ENCODE measurements around the gene SMYD5.

Gene SMYD5

DNA sequence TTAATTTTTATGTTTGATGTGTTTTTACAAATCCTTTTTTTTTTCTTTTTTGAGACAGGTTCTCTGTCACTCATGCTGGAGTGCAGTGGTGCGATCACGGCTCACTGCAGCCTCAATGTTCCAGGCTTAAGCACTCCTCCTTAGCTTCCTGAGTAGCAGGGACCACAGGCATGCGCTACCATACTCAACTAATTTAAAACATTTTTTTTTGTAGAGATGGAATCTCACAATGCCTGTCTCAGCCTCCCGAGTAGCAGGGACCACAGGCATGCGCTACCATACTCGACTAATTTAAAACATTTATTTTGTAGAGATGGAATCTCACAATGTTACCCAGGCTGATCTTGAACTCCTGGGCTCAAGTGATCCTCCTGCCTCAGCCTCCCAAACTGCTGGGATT is 8.4 kb upstream of the SMYD5 start:
- no peak for DNase-seq (ENCODE audit: low read depth in 2 of 2)

DNA sequence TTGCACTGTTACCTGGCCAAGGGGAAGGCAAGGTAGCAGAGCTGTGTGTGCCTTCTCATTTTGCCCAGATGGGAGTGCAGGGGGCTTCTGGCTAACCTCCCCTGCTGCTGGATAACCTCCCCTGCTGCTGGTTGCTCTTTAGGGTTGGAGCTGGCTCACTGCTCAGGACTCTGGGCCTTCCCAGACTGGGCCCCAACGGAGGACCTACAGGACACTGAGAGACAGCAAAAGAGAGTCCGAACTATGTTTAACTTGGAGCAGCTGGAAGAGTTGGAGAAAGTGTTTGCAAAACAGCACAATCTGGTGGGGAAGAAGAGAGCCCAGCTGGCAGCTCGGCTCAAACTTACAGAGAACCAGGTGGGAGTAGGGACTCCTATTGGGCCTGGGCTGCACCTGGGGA is 5.8 kb upstream of the SMYD5 start:
- no peak for DNase-seq (ENCODE audit: low read depth in 2 of 2)

DNA sequence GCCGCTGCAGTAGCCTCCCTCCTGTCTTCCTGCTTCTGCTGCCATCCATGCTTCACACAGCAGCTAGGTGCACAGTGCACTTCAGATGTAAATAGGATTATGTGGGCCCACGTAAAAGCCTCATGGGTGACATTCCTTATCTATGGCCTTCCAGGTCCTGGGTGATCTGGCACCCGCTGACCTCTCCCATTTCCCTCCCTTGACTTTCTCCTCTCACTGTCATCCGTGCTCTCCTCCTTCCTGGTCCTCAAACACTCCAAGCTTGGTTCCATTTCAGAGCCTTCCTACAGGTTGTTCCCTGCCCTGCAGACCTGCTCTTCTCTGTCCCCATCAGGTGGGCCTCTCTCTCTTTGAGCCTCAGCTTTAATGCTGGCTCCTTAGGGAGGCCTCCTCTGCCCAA is 4.0 kb upstream of the SMYD5 start:
- no peak for DNase-seq (ENCODE audit: low read depth in 2 of 2)

DNA sequence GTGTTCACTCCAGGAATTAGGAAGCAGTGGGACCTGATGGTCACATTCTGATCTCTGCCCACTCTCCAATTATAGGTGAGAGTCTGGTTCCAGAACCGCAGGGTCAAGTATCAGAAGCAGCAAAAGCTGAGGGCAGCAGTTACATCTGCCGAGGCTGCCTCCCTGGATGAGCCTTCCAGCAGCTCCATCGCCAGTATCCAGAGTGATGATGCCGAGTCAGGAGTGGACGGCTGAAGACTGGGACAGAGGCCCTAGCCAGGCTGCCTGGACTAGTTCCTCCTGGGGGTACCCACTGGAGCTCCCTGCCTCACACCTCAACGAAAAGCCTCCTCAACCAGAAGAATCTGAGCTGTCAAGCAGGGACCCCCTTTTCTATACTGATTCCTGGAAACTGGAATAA is 3.3 kb upstream of the SMYD5 start:
- DNase-seq (ENCODE audit: low read depth in 2 of 2), result no peak

DNA sequence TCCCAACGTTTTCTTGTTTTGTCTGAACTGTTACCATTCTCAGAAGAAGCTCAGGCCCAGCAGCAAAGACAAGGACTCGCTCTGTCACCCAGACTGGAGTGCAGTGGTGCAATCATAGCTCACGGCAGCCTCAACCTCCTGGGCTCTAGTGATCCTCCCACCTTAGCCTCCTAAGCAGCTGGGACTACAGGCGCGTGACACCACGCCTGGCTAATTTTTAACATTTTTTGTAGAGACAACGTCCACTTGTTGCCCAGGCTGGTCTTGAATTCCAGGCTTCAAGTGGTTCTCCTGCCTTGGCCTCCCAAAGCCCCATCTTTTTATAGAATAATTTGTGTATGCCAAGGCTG is 2.0 kb upstream of the SMYD5 start:
- DNase-seq (ENCODE audit: low read depth in 2 of 2), result no peak

DNA sequence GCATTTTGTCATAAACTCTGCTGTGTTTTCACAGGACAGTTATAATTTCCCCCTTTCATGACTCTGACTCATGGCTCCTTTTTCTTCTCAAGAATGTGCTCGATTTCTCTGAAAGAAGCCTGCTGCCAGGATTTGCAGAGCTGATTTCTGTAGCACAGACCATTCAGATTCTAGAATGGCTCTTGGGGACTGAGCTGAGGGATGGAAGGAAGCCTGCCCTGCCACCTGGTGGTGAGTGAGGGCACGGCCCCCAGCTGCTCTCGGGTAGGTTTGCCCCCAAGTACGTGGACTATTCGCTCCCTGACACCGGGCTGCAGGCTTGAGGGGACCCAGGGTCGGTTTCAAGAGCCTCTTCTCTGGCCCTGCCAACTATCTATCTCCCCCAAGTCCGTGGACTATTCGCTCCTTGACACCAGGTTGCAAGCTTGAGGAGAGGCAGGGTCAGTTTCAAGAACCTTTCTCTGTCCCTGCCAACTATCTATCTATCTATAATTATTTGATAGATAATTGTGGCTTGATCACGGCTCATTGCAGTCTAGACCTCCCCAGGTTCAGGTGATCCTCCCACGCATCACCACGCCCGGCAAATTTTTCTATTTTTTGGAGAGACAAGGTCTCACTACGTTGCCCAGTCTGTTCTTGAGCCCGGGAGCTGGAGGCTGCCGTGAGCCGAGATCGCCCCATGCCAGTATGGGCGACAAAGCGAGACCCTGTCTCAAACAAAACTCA is 1.4 kb upstream of the SMYD5 start:
- peak; percentile 47 to 67 for DNase-seq (ENCODE audit: low read depth in 2 of 2)

DNA sequence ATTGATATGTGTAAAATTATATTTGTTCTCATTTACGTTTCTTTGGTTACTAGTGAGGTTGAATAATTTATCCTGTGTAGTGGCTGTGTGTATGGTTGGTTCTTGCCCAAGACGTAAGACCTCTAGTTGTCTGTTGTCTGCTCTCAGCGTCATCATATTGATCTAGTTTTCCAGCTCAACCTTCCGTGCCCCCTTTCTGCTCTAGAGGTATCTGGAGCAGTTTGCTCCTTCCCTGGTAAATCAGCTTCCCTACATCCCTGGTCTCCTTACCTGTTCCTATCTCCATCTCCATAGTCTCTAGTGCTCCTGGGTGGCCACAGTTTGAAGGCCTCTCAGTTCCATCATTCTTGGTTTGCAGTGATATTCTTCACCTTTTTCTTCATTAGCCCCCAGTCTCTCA is 1.2 kb downstream of the SMYD5 start:
- DNase-seq (ENCODE audit: low read depth in 2 of 2), result no peak

DNA sequence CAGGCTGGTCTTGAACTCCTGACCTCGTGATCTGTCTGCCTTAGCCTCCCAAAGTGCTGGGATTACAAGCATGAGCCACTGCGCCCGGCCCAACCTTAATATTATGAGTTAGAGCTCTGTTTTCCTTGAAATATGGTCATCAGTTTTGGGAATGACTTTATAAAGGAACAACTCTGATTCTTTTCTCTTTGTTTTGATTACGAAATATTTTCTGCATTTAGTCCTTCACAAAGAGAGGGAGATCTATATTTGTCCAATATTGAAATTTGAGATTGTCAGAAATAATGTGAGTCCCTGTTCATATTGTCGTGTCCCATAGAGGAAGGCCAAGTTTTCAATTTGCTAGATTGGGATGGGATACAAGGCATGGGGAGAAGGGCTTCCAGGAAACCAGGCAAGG is 3.1 kb downstream of the SMYD5 start:
- no peak for DNase-seq (ENCODE audit: low read depth in 2 of 2)

DNA sequence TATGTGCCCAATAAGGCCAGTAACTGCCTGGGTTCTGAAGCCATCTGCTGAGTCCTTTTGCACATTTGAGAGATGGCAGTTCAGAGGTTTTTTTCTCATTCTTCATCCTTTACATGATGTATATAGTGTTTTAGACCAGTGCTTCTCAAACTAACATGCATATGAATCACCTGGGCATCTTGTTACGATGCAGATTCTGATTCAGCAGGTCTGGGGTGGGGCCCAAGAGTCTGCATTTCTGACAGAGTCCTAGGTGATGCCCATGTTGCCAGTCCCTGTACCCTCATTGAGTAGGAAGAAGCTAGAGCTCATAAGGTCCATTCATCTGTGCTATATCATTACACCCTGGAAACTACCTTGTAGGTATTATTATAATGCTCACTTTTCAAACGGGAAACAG is 3.8 kb downstream of the SMYD5 start:
- no peak for DNase-seq (ENCODE audit: low read depth in 2 of 2)

DNA sequence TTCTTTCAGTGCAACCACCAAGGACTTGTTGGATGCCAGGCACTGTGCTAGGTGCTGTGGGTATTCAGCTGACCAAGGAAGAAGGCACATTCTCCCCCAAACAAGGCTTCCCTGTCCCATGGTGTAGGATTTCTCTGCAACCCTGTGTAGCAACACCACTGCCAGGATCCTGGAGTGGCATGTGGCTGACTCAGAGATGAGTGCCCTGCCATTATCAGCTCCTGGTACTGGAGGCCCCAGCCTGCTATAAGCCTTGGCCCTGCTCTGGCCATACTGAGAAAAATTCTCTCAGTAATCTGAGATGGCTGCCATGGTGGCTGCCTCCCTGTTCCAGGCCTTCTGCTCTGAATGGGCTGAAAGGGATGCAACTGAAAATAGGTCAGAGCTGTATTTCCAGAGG is 4.3 kb downstream of the SMYD5 start:
- DNase-seq (ENCODE audit: low read depth in 2 of 2), result no peak

DNA sequence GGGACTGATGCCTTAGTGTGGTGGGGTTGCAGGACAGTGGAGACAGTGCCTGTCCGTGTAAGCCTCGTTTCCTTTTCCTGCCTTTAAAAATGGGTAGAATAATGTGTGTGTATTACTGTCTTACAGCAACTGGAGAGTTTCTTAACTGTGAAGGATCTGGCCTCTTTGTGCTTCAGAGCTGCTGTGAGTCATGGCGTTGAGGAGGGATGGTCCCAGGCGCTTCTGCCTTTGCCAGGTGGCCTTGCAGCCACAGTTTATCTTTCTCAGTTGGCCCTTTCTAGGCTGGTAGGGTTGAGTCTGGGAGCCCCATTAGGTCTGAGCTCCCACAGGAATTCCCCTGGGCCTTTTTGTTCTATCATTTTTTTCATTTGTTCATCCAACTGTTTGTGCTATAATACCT is 9.8 kb downstream of the SMYD5 start:
- no peak for DNase-seq (ENCODE audit: low read depth in 2 of 2)

DNA sequence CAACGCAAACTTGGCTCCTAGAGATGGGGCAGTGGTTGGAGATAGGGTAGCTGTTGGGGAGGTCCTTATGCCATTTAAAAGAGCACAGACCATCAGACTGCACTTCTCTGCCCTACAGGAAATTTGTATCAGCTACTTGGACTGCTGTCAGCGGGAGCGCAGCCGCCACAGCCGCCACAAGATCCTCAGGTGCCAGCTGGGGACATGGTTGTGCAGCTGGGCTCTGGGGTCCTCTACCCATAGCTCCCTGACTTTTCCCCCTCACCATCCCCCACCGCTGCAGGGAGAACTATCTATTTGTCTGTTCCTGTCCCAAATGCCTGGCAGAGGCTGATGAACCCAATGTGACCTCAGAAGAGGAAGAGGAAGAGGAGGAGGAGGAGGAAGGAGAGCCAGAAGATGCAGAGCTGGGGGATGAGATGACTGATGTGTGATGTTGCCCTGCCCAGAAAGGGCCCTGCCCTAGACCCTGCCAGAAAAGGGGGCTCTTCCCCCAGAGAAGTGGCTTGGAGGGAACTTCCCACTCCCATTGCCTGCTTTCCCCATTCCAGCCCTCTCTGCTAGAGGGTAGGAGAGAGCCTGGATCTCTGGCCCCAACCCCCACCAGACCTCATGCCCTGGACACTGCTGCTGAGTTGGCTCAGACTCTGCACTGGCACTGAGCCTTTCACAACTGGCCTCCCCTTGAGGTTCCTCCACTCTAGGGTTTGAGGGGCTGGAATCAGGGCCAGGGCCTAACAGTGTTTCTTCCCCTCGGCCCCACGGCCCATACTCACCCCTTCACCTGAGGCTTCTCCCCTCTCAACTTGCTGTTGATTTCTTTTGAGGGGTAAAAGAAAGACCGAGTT is 11.7 kb downstream of the SMYD5 start:
- DNase-seq (ENCODE audit: low read depth in 2 of 2), result no peak

DNA sequence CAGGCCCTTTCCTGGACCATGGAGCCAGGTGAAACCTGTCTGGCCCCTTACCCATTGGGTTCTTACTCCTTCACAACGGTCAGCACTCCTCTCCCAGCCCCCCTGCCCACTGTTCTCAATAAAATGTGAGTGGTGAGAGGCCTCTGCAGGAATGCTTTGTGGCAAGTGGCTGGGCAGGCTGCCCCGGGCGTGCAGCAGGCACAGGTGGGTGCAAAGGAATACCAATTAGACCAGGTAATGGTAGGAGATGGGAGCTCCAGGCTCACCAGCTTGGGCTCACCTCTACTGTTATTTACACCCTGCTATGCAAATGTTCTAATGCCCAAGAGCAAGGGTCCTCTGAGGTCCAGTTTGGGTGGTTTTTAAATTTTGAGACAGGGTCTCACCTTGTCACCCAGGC is 13.0 kb downstream of the SMYD5 start:
- DNase-seq (ENCODE audit: low read depth in 2 of 2), result no peak

DNA sequence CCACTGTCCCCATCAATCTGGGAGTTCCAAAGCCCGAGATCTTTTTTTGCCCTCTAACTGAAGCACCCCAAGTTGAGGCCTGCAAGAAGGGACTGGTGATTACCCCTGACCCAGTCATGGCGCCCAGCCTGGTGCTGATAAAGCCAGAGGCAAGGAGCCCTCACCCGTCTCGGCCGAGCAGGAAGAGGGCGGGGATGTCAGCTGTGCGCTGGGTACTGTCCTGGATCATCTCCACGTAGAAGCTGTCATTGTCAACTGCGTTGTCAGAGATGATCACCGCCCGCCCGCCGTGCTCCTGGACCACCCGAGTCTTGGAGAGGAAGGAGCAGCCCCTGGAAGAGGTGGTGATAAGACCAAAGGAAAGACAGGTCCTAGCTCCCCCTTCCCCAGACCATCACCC is 14.6 kb downstream of the SMYD5 start:
- no peak for DNase-seq (ENCODE audit: low read depth in 2 of 2)

DNA sequence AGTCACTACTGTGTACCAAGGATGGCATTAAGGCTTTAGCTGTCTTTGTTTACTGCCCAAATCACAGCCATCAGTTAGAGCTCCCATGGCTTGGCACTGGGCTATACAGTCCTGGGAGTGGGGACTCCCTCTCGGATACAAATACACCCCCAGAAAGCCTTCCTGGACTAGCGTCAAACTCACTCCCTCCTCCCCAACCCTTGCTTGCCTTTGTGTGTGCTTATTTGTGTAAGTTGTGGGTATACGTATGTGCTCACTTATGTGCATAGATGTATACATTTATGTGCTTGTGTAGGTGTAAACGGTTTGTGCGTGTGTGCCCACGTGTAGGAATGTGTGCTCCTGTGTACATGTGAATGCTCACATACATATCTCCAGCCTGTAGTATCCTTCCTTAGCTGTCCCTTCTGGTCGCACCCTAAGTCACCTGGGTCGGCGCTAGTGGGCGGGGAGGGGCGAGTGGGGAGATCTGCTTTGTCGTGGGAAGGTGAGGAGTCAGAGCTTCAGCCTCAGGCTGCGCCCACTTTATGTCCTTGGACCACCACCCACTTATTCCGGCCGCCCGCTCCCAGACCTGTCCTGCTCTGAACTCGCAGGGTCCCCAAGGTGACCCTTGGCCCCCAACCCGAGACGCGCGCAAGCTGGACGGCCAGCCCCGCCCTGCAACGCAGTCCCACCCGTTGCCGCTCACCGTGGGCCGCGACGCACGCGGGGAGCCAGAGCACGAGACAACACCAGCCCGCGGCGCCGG is 18.5 kb downstream of the SMYD5 start:
- no peak for DNase-seq (ENCODE audit: low read depth in 2 of 2)

DNA sequence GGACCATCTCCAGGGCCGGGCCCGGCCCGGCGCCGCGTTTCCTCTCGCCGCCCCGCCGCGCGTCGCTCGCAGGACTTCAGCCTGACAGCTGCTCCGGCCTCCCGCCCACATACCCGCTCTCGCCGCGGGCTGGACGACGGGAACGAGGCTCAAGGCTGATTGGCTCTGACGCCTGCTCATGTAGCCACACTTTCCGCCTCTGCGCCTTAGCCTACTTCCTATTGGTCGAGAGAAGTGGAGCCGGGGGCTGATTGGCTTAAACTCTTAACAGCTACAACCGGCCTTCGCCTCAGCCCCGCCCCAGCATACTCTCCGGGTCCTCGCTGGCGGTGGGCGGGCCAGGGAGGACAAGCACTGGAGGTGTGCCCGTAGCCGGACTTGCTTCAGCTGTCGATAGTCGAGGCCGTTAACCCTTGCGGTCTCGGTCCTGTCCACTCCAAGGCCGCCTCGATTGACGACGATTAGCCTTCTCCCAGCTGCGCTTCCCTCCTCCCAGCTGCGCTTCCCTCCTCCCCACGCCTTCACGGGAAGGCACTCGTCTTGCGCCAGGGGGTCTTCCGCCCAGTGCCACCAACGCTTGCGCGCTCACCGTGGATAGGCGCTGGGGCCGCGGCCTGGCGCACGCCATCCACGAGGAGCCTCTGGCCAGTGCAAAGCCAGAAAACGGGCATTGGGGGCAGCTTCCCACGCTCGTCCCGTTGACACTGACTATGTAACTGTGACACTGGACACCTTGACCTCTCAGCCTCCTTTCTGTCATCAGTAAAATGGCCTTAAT is 19.3 kb downstream of the SMYD5 start, which contains the start of gene PRADC1:
Gene PRADC1, minus strand, starts transcription at position 86 of the 778 bp plus-strand sequence. Its CDS starts 79 bp downstream, at position 7.
- DNase-seq (ENCODE audit: low read depth in 2 of 2), result peak; percentile 92 to 93

DNA sequence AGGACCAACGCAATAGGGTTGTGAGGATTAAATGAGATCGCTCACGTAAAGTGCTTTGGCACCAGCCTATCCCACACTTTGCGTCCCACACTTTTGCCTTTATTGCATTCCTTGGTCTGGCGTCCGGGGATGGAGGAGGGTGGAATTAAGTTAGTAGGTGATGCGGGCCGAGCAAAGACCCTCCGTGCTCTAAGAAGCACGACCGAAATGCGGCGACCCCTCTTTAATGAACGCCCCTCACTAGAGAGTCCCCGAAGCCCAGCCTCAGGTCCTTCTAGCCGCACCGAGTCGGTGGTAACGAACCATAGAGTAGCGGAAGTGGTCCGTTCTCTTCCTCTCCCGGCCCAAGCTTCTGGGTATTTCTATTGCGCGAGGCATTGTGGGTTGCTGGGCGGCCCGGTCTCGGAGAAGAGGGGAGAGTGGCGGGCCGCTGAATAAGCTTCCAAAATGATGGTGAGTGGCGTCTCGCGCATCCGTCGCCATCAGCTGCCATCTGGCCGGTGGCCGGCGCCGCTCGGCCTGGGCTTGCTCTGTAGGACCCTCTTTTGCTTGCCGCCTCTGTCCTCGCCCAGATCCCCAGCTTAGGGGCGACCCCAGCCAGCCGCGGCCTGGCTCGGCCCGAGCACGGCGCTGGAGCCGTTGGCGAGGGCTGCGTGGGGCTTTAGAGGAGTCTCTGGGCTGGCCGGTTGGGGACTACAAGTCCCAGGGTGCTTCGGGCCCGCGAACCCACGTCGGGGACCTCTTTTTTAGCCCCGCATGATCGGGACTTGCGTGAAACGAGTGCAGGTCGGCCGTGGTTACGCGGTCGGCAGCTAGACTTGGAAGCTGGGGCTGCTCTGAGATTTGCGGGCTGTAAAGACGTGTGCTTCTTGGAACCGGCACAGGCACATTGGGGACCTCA is 20.1 kb downstream of the SMYD5 start, which contains the start of gene CCT7:
Gene CCT7, plus strand, starts transcription at position 377 of the 901 bp plus-strand sequence. Its CDS starts 71 bp downstream, at position 448.
- DNase-seq (ENCODE audit: low read depth in 2 of 2), result peak; percentile 75 to 77

DNA sequence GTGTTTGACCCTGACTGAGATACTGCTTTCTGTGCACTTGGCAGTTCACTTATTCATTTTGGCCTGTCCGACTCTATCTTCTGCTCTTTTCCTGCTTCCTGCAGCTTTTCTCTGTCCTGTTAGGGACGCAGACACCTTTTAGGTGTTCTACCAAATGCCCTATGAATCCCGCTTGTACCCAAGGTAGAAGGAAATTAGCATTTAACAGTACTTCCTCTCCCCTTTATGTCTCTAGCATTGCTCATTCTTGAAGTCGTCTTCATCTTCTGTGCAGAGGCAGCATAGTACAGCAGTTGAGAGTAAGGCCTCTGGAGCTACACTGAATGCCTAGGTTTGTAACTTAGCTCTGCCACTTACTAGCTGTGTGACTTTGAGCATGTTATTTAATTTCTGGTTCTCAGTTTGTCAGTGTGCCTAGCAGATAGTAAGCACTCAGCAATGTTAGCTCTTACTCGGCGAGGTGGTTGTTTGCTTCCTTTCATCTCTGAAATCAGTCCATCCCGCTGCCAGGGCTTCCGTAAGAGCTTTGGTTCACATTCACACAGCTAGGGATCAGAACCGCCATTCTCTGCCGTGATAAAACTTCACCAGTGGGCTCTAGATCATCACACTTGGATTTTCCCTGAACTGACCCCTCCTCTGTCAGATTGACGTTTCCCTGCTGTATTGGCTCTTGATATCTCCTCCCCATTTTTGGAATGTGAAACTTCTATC is 21.4 kb downstream of the SMYD5 start:
- no peak for DNase-seq (ENCODE audit: low read depth in 2 of 2)

DNA sequence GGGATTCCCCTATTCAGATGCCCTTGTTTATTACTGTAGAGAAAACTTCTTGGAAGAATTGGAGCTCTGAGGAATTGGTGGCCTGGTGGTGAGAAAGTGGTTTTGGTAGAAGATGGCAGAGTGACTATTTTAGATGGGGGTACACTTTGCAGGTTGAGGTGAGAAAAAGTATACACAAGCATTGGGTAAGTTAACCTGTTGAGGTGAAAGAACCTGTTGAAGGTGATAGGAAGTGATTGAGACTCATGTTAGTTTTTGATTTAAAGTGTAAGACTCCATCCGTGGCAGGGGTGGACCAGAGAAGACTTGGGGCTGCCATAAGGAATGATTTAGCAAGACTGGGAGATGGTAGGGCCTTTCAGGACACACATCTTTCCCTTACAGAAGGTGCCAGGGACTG is 23.1 kb downstream of the SMYD5 start:
- no peak for DNase-seq (ENCODE audit: low read depth in 2 of 2)

DNA sequence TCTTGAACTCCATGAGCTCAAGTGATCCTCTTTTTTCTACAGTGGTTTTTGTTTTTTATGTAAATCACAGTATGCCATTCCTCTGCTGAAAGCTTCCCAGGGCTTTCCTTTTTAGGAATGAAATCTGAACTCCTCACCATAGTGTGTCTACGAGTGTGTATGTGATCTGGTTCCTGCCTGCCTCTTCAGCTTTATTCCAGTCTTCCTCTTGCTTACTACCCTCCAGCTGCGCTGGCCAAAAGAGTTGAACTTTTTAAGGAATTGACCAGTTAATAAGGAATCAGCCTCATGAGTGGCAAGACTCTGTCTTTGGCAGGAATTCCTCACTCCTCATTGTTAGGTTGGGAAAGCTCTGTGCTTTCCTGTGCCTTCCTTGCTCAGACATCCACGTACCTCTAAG is 24.1 kb downstream of the SMYD5 start:
- no peak for DNase-seq (ENCODE audit: low read depth in 2 of 2)
